Measurements from ENCODE around the gene AGPAT2.

Gene AGPAT2

DNA sequence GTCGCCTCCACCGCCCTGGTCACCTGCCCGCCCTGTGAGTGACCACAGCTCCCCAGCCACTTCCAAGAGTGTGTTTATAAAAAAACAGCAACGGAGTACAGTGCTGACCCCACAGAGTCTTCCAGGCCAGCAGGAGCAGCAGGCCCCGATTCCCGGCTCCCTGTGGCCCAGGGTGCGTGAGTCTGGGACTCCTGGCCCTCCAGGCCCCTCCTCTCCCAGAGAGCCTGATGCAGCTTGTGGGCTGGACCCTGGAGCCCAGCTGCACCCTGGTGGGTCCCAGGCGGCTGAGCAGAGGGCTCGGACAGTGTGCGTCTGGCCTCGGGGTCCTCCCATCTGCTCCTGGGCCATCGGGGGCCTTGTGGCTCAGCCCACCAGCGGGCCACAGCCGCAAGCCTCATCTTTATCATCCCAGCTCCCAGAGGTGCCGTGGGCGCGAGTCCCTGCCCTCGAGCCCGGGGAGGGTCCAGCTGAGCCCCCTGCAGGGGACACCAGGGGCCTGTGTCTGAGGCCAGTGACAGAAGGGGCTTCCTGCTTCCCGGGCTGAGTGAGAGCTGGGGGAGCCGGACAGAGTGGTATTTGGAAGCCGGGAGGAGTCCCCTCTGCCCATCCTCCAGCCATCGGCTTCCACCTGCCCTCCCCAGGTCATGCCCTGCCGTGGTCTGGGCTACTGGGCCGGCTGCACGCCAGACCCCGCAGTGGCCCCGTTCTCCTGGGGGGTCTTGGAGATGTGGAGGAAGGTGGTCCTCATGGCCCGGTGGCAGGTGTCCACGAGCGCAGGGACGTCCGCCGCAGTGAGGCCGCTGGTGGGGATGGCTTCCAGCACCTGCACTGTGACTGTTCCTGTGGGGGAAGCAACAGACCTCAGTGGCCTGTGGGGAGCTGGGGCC, 13.9 kb downstream of the AGPAT2 start (continued):
- TF ChIP-seq, protein P1, sequence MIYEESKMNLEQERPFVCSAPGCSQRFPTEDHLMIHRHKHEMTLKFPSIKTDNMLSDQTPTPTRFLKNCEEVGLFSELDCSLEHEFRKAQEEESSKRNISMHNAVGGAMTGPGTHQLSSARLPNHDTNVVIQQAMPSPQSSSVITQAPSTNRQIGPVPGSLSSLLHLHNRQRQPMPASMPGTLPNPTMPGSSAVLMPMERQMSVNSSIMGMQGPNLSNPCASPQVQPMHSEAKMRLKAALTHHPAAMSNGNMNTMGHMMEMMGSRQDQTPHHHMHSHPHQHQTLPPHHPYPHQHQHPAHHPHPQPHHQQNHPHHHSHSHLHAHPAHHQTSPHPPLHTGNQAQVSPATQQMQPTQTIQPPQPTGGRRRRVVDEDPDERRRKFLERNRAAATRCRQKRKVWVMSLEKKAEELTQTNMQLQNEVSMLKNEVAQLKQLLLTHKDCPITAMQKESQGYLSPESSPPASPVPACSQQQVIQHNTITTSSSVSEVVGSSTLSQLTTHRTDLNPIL (CRISPR knock-in tag; IDR thresholded peaks at IDR 0.05; ENCODE audit: low read depth) = no peak

DNA sequence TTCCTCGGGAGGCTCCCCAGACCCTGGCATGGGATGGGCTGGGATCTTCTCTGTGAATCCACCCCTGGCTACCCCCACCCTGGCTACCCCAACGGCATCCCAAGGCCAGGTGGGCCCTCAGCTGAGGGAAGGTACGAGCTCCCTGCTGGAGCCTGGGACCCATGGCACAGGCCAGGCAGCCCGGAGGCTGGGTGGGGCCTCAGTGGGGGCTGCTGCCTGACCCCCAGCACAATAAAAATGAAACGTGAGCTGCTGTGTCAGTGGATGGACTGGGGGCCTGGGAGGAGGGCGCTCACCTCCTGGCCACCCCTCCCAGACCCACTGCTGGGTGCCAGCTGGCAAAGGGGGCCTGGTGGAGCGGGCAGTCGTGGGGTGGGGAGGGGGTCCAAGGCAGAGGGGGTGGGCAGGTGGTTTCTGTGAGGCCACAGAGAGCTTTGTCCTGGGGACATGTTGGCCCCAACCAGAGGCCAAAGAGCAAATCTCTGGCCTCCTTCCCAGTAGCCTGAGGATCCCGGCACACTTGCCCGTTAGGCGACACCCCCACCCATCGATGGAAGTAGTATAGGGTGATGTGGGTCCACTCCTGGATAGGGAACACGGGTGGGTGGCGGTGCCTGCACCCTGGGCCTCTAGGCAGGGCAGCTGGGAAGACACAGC, 14.7 kb downstream of the AGPAT2 start:
- TF ChIP-seq CSRNP3 (CRISPR knock-in tag; IDR thresholded peaks at IDR 0.05) = no peak
- no peak for TF ChIP-seq ARNTL (CRISPR knock-in tag; IDR thresholded peaks at IDR 0.05; ENCODE audit: borderline replicate concordance, low read depth)
- no peak for TF ChIP-seq PPARA (CRISPR knock-in tag; IDR thresholded peaks at IDR 0.05; ENCODE audit: borderline replicate concordance)
- no peak for TF ChIP-seq TOX (CRISPR knock-in tag; IDR thresholded peaks at IDR 0.05; ENCODE audit: borderline replicate concordance)
- no peak for TF ChIP-seq ZFP30 (CRISPR knock-in tag; IDR thresholded peaks at IDR 0.05)
- TF ChIP-seq, protein P2, sequence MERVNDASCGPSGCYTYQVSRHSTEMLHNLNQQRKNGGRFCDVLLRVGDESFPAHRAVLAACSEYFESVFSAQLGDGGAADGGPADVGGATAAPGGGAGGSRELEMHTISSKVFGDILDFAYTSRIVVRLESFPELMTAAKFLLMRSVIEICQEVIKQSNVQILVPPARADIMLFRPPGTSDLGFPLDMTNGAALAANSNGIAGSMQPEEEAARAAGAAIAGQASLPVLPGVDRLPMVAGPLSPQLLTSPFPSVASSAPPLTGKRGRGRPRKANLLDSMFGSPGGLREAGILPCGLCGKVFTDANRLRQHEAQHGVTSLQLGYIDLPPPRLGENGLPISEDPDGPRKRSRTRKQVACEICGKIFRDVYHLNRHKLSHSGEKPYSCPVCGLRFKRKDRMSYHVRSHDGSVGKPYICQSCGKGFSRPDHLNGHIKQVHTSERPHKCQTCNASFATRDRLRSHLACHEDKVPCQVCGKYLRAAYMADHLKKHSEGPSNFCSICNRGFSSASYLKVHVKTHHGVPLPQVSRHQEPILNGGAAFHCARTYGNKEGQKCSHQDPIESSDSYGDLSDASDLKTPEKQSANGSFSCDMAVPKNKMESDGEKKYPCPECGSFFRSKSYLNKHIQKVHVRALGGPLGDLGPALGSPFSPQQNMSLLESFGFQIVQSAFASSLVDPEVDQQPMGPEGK (CRISPR knock-in tag; IDR thresholded peaks at IDR 0.05; ENCODE audit: borderline replicate concordance) = no peak
- no peak for TF ChIP-seq ZC3H10 (CRISPR knock-in tag; IDR thresholded peaks at IDR 0.05)
- TF ChIP-seq RARB (CRISPR knock-in tag; IDR thresholded peaks at IDR 0.05) = no peak
- TF ChIP-seq ZFP3 (CRISPR knock-in tag; IDR thresholded peaks at IDR 0.05) = no peak
- no peak for TF ChIP-seq ESRRG (CRISPR knock-in tag; IDR thresholded peaks at IDR 0.05)
- TF ChIP-seq, protein P1 (CRISPR knock-in tag; IDR thresholded peaks at IDR 0.05; ENCODE audit: low read depth) = no peak
- no peak for TF ChIP-seq ZNF565 (CRISPR knock-in tag; conservative IDR thresholded peaks at IDR 0.05; ENCODE audit: low read depth)
- TF ChIP-seq, protein P3, sequence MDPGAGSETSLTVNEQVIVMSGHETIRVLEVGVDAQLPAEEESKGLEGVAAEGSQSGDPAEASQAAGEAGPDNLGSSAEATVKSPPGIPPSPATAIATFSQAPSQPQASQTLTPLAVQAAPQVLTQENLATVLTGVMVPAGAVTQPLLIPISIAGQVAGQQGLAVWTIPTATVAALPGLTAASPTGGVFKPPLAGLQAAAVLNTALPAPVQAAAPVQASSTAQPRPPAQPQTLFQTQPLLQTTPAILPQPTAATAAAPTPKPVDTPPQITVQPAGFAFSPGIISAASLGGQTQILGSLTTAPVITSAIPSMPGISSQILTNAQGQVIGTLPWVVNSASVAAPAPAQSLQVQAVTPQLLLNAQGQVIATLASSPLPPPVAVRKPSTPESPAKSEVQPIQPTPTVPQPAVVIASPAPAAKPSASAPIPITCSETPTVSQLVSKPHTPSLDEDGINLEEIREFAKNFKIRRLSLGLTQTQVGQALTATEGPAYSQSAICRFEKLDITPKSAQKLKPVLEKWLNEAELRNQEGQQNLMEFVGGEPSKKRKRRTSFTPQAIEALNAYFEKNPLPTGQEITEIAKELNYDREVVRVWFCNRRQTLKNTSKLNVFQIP (CRISPR knock-in tag; IDR thresholded peaks at IDR 0.05; ENCODE audit: borderline replicate concordance, low read depth) = no peak
- no peak for TF ChIP-seq ZNF70 (CRISPR knock-in tag; IDR thresholded peaks at IDR 0.05)
- TF ChIP-seq OSR1 (CRISPR knock-in tag; IDR thresholded peaks at IDR 0.05) = no peak
- TF ChIP-seq ISL1 (CRISPR knock-in tag; IDR thresholded peaks at IDR 0.05) = no peak
- no peak for TF ChIP-seq BACH2 (CRISPR knock-in tag; IDR thresholded peaks at IDR 0.05; ENCODE audit: borderline replicate concordance)
- no peak for TF ChIP-seq TCF4 (CRISPR knock-in tag; IDR thresholded peaks at IDR 0.05; ENCODE audit: borderline replicate concordance)
- TF ChIP-seq ZNF8 (CRISPR knock-in tag; IDR thresholded peaks at IDR 0.05) = no peak
- ATAC-seq = no peak

DNA sequence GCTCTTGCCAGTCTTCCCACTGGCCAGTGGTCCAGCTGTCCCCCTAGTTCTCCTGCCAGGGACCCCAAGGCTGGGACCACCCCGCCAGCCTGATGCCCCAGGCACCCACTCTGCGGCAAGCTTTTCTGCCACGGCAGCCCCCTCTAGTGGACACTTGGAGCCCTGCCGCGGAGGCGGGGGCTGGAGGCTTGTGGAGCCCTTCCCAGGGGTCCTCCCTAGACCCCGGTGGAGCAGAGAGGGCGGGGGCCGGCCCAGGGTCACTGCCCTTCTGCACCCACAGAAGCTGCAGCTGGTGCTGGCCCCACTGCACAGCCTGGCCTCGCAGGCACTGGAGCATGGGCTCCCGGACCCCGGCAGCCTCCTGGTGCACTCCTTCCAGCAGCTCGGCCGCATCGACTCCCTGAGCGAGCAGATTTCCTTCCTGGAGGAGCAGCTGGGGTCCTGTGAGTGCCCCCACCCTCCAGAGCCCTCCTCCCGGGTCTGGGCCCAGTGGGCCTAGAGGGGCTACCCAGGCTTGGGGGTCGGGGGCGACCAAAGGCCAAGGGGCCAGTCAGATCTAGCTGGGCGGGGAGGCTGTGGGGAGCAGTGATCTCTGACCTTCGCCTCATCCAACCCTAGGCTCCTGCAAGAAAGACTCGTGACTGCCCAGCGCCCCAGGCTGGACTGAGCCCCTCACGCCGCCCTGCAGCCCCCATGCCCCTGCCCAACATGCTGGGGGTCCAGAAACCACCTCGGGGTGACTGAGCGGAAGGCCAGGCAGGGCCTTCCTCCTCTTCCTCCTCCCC, 15.4 kb downstream of the AGPAT2 start:
- peak; percentile 69 for ATAC-seq
- TF ChIP-seq, protein P3 (CRISPR knock-in tag; IDR thresholded peaks at IDR 0.05; ENCODE audit: borderline replicate concordance, low read depth) = no peak
- TF ChIP-seq, protein P4, sequence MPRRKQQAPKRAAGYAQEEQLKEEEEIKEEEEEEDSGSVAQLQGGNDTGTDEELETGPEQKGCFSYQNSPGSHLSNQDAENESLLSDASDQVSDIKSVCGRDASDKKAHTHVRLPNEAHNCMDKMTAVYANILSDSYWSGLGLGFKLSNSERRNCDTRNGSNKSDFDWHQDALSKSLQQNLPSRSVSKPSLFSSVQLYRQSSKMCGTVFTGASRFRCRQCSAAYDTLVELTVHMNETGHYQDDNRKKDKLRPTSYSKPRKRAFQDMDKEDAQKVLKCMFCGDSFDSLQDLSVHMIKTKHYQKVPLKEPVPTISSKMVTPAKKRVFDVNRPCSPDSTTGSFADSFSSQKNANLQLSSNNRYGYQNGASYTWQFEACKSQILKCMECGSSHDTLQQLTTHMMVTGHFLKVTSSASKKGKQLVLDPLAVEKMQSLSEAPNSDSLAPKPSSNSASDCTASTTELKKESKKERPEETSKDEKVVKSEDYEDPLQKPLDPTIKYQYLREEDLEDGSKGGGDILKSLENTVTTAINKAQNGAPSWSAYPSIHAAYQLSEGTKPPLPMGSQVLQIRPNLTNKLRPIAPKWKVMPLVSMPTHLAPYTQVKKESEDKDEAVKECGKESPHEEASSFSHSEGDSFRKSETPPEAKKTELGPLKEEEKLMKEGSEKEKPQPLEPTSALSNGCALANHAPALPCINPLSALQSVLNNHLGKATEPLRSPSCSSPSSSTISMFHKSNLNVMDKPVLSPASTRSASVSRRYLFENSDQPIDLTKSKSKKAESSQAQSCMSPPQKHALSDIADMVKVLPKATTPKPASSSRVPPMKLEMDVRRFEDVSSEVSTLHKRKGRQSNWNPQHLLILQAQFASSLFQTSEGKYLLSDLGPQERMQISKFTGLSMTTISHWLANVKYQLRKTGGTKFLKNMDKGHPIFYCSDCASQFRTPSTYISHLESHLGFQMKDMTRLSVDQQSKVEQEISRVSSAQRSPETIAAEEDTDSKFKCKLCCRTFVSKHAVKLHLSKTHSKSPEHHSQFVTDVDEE (CRISPR knock-in tag; IDR thresholded peaks at IDR 0.05) = no peak
- TF ChIP-seq OSR1 (CRISPR knock-in tag; IDR thresholded peaks at IDR 0.05) (no peak), ISL1 (CRISPR knock-in tag; IDR thresholded peaks at IDR 0.05) (no peak), ZNF8 (CRISPR knock-in tag; IDR thresholded peaks at IDR 0.05) (no peak), GLIS3 (CRISPR knock-in tag; IDR thresholded peaks at IDR 0.05) (no peak), ARNTL (CRISPR knock-in tag; IDR thresholded peaks at IDR 0.05; ENCODE audit: borderline replicate concordance, low read depth) (no peak)
- TF ChIP-seq, protein P1 (CRISPR knock-in tag; IDR thresholded peaks at IDR 0.05; ENCODE audit: low read depth) = no peak

Data from SK-N-SH treated with all-trans-retinoic acid at 6 μM for 48 hours (cell line).